HepG2 (cell line): ENCODE results near the gene SDR42E2. TPM values are rescaled to one million over a fixed set of nuclear protein-coding genes. Genes with fewer than 3 reads are reported as not detected.

Experiments
- ATAD3A ChIP-seq: sonication (generic); formaldehyde crosslinking; IDR thresholded peaks from 2 replicates; pipeline ENCODE4 v1.4.0; 2020; ENCODE audit warnings: missing genetic modification reagents
- DRAP1 ChIP-seq: IDR thresholded peaks from 2 replicates; pipeline ENCODE4 v1.6.1; 2016; ENCODE audit warnings: missing genetic modification reagents, missing compliant biosample characterization
- EEA1 ChIP-seq: sonication (generic); formaldehyde crosslinking; IDR thresholded peaks from 2 replicates; pipeline ENCODE4 v1.5.1; 2020; ENCODE audit warnings: mild to moderate bottlenecking, missing genetic modification reagents, borderline replicate concordance
- FLYWCH1 ChIP-seq: sonication (generic); formaldehyde crosslinking; IDR thresholded peaks from 2 replicates; pipeline ENCODE4 v1.8.1; 2023; ENCODE audit warnings: mild to moderate bottlenecking, missing genetic modification reagents
- HOXA7 ChIP-seq: sonication (generic); formaldehyde crosslinking; IDR thresholded peaks from 2 replicates; pipeline ENCODE4 v1.8.1; 2022; ENCODE audit warnings: mild to moderate bottlenecking, missing genetic modification reagents, moderate library complexity
- KDM5B ChIP-seq: sonication (generic); formaldehyde crosslinking; IDR thresholded peaks from 2 replicates; pipeline ENCODE4 v1.4.0; 2020; ENCODE audit warnings: missing genetic modification reagents, mild to moderate bottlenecking, borderline replicate concordance
- PRDM10 ChIP-seq: sonication (generic); formaldehyde crosslinking; IDR thresholded peaks from 2 replicates; pipeline ENCODE4 v1.4.0; 2020; ENCODE audit warnings: low read depth, missing genetic modification reagents
- SP1 ChIP-seq, 2 experiments: fragments of 450-650 bp in 1 of 2; sonication (generic) in 1 of 2; formaldehyde crosslinking in 1 of 2; IDR thresholded peaks; 2 replicates each; pipeline versions ENCODE4 v1.4.0 to v1.6.1; 2016 to 2020; ENCODE audit warnings: missing genetic modification reagents in 1 of 2
- TBX3 ChIP-seq: fragments of 450-650 bp; IDR thresholded peaks from 2 replicates; pipeline ENCODE4 v1.6.1; 2017; ENCODE audit warnings: antibody characterized with exemption, mild to moderate bottlenecking, inconsistent platforms, borderline replicate concordance
- ZMAT5 ChIP-seq: sonication (generic); formaldehyde crosslinking; IDR thresholded peaks from 2 replicates; pipeline ENCODE4 v1.5.0; 2020; ENCODE audit warnings: mild to moderate bottlenecking, low read depth, missing genetic modification reagents, borderline replicate concordance
- ZMYM2 ChIP-seq: sonication (generic); formaldehyde crosslinking; IDR thresholded peaks from 2 replicates; pipeline ENCODE4 v1.8.0; 2022; ENCODE audit warnings: mild to moderate bottlenecking, missing genetic modification reagents
- ZNF121 ChIP-seq: sonication (generic); formaldehyde crosslinking; IDR thresholded peaks from 2 replicates; pipeline ENCODE4 v1.5.0; 2020; ENCODE audit warnings: mild to moderate bottlenecking, missing genetic modification reagents
- ZNF460 ChIP-seq: sonication (generic); formaldehyde crosslinking; IDR thresholded peaks from 2 replicates; pipeline ENCODE4 v1.5.1; 2020; ENCODE audit warnings: missing genetic modification reagents, mild to moderate bottlenecking, borderline replicate concordance
- polyA plus RNA-seq, 8 experiments: library from polyadenylated mRNA; depleted of rRNA in 3 of 8; stranded (reverse) in 7 of 8; unstranded in 1 of 8; fragments of >200 nt; fragmentation: Illumina TruSeq in 4 of 8; extraction: Trizol in 4 of 8; gene quantifications; 2 replicates each; pipeline versions ENCODE4 v1.2.1 to v1.2.3, GENCODE V29; 2011 to 2016; ENCODE audit warnings: low read depth in 4 of 8, missing spikeins in 1 of 8, mixed read lengths in 1 of 8; ENCODE audit not compliant: insufficient read depth in 1 of 8
- total RNA-seq, 5 experiments: library from RNA; depleted of rRNA; stranded (reverse); fragments of >200 nt; fragmentation: Illumina TruSeq; extraction: Trizol; gene quantifications; 2 replicates each; pipeline ENCODE4 v1.2.3, GENCODE V29; 2016; ENCODE audit warnings: low read depth in 1 of 5
- TF ChIP-seq, protein P1 (sequence below): sonication (generic); formaldehyde crosslinking; IDR thresholded peaks from 2 replicates; pipeline ENCODE4 v1.5.0; 2020; ENCODE audit warnings: mild to moderate bottlenecking, missing genetic modification reagents
- TF ChIP-seq, protein P2 (sequence below): sonication (generic); formaldehyde crosslinking; IDR thresholded peaks from 2 replicates; pipeline ENCODE4 v1.4.0; 2020; ENCODE audit warnings: mild to moderate bottlenecking, missing genetic modification reagents

Gene SDR42E2
- total and polyA plus RNA-seq, 2 of the 13 experiments (the other 11 are each of a cell fraction or from before 2014, with no cell fraction given): 0.05 to 0.11 TPM

DNA sequence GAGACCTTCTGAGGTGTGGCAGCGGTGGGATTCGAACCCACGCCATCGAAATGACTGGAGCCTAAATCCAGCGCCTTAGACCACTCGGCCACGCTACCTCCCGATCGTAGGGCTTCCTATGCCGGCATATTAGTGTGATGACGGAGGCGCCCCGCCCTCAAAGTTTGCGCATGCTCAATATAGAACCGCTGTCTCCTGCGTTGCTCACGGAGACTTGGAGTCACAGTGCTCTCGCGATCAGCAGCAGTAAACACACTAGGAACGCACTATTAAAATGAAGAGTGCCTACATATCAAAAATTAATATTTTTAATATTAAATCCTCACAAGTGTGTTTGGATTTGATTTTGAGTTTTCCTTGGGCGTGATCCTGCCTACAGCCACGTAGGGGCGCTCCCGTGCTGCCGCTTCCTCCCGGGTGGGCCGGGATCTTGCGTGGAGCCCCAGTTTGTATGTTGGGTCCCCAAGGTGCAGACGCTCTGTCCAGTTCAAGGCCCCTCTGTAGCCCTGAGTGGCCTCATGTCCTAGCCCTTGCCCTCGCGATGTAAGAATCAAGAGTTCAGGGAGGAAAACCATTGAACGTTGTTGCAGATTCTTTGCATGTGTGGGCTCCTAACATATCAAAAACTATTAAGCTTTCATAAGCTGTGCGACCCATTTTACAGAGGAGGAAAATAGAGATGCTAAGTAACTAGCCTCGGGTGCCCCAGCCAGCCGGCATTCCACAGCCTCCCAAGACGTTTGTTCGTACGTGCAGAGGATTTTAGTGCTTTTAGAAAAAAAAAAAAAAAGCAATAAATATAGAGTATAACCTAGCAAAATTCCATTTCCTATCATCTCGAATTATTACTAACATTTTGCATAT lies 33.6 kb downstream of the SDR42E2 start (continued):
- TF ChIP-seq DRAP1 (CRISPR knock-in tag): peak; percentile 86
- TF ChIP-seq FLYWCH1: no peak
- peak; percentile 80; the same call in 1 of the 2 replicates for TF ChIP-seq EEA1 (CRISPR knock-in tag)
- TF ChIP-seq ATAD3A: no peak
- no peak for TF ChIP-seq ZMAT5 (CRISPR knock-in tag)
- TF ChIP-seq TBX3: no peak
- TF ChIP-seq KDM5B (CRISPR knock-in tag): no peak; the same call in 1 of the 2 replicates
- TF ChIP-seq, protein P1, sequence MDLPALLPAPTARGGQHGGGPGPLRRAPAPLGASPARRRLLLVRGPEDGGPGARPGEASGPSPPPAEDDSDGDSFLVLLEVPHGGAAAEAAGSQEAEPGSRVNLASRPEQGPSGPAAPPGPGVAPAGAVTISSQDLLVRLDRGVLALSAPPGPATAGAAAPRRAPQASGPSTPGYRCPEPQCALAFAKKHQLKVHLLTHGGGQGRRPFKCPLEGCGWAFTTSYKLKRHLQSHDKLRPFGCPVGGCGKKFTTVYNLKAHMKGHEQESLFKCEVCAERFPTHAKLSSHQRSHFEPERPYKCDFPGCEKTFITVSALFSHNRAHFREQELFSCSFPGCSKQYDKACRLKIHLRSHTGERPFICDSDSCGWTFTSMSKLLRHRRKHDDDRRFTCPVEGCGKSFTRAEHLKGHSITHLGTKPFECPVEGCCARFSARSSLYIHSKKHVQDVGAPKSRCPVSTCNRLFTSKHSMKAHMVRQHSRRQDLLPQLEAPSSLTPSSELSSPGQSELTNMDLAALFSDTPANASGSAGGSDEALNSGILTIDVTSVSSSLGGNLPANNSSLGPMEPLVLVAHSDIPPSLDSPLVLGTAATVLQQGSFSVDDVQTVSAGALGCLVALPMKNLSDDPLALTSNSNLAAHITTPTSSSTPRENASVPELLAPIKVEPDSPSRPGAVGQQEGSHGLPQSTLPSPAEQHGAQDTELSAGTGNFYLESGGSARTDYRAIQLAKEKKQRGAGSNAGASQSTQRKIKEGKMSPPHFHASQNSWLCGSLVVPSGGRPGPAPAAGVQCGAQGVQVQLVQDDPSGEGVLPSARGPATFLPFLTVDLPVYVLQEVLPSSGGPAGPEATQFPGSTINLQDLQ (CRISPR knock-in tag): no peak
- TF ChIP-seq HOXA7 (CRISPR knock-in tag): no peak
- peak; percentile 83 for TF ChIP-seq PRDM10 (CRISPR knock-in tag)
- TF ChIP-seq ZNF460 (CRISPR knock-in tag): no peak; the same call in 1 of the 2 replicates
- TF ChIP-seq SP1 (IDR thresholded peaks at IDR 0.05): no peak
- peak; percentile 94 for TF ChIP-seq SP1 (CRISPR knock-in tag; IDR thresholded peaks at IDR 0.05)
- TF ChIP-seq, protein P2, sequence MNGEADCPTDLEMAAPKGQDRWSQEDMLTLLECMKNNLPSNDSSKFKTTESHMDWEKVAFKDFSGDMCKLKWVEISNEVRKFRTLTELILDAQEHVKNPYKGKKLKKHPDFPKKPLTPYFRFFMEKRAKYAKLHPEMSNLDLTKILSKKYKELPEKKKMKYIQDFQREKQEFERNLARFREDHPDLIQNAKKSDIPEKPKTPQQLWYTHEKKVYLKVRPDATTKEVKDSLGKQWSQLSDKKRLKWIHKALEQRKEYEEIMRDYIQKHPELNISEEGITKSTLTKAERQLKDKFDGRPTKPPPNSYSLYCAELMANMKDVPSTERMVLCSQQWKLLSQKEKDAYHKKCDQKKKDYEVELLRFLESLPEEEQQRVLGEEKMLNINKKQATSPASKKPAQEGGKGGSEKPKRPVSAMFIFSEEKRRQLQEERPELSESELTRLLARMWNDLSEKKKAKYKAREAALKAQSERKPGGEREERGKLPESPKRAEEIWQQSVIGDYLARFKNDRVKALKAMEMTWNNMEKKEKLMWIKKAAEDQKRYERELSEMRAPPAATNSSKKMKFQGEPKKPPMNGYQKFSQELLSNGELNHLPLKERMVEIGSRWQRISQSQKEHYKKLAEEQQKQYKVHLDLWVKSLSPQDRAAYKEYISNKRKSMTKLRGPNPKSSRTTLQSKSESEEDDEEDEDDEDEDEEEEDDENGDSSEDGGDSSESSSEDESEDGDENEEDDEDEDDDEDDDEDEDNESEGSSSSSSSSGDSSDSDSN (CRISPR knock-in tag): no peak; the same call in 1 of the 2 replicates
- peak; percentile 78; the same call in 1 of the 2 replicates for TF ChIP-seq ZMYM2
- peak; percentile 91 for TF ChIP-seq ZNF121 (CRISPR knock-in tag)
